Esophagus squamous epithelium (tissue), 4 donors: ENCODE measurements around the gene FOXL2NB.

ENCODE experiments used
- CTCF ChIP-seq, 6 experiments: fragments of 450-650 bp in 4 of 6; fragments of 200-600 bp in 2 of 6; sonication (generic) in 2 of 6; IDR thresholded peaks; one replicate each; pipeline ENCODE4 v1.5.1; 2016 to 2019; ENCODE audit warnings: antibody characterized with exemption in 6 of 6, mild to moderate bottlenecking in 4 of 6, moderate library complexity in 4 of 6
- POLR2A ChIP-seq, 4 donors: fragments of 450-650 bp; IDR thresholded peaks; one replicate each; pipeline ENCODE4 v1.6.1; 2017; ENCODE audit warnings: antibody characterized with exemption in 4 of 4, mild to moderate bottlenecking in 4 of 4, moderate library complexity in 3 of 4

- TF ChIP-seq CTCF (IDR thresholded peaks at IDR 0.05) (no peak), POLR2A (IDR thresholded peaks at IDR 0.05) (no peak)
Measured at GRCh38 chr3:138962854-138963560, 16.0 kb downstream of the FOXL2NB start.
